Body of pancreas (tissue), 4 donors: ENCODE data around the gene SLC38A8. TPM values are rescaled to one million over a fixed set of nuclear protein-coding genes. Genes with fewer than 3 reads are reported as not detected.
A peak's percentile ranks its signal among the peaks of the same experiment; 100 is the strongest.

ENCODE experiments used
- ATAC-seq: fragments of 150-250 bp; one replicate; pipeline ENCODE4 v1.9.1; 2016
- DNase-seq, 4 donors: peaks; one replicate each; pipeline ENCODE4 v3.0.0-alpha.2; 2019
- H3K27ac ChIP-seq, 4 donors: fragments of 200-600 bp; sonication (generic); 1 replicate in 3 of 4; 2 replicates in 1 of 4; pipeline versions ENCODE4 v1.5.1 to v1.6.1; 2016 to 2019; ENCODE audit warnings: mild to moderate bottlenecking in 1 of 4, mixed read lengths in 1 of 4, moderate library complexity in 1 of 4
- H3K27me3 ChIP-seq, 2 donors: fragments of 200-600 bp; sonication (generic); one replicate each; pipeline ENCODE4 v1.6.0; 2016; ENCODE audit warnings: mild to moderate bottlenecking in 1 of 2
- H3K36me3 ChIP-seq, 2 donors: fragments of 200-600 bp; sonication (generic); replicated peaks in 1 of 2; 2 replicates each; pipeline ENCODE4 v1.5.1; 2016; ENCODE audit warnings: low read depth in 2 of 2; ENCODE audit not compliant: insufficient read depth in 1 of 2
- H3K4me1 ChIP-seq: fragments of 200-600 bp; sonication (generic); one replicate; pipeline ENCODE4 v1.6.0; 2016
- H3K4me3 ChIP-seq, 2 donors: fragments of 200-600 bp; sonication (generic); 1 replicate in 1 of 2; 2 replicates in 1 of 2; pipeline ENCODE4 v1.5.1; 2016 to 2019
- H3K9me3 ChIP-seq, 3 donors: fragments of 200-600 bp; sonication (generic); 1 replicate in 2 of 3; 2 replicates in 1 of 3; pipeline ENCODE4 v1.5.1; 2016
- POLR2A ChIP-seq, 3 donors: fragments of 450-650 bp; IDR thresholded peaks; one replicate each; pipeline ENCODE4 v1.6.1; 2016; ENCODE audit warnings: antibody characterized with exemption in 3 of 3, mild to moderate bottlenecking in 2 of 3
- WGBS, 2 donors: methylation state at CpG; one replicate each; pipeline ENCODE4 v1.1.5; 2017; 5-methylcytosine and 5-hydroxymethylcytosine counted together
- intact Hi-C: fragments of 100-400 bp; cut with DNase I; formaldehyde crosslinking; loops from one replicate; pipeline ENCODE4 v1.15.1; 2023
- total RNA-seq, 2 donors: library from RNA; depleted of rRNA; stranded (reverse); fragments of >200 nt; gene quantifications; one replicate each; pipeline ENCODE4 v1.1.0, GENCODE V29; 2016
- TF ChIP-seq, protein P1 (sequence below), 7 experiments: fragments of 450-650 bp in 4 of 7; fragments of 200-600 bp in 3 of 7; sonication (generic) in 3 of 7; IDR thresholded peaks; one replicate each; pipeline ENCODE4 v1.5.1; 2016 to 2019; ENCODE audit warnings: antibody characterized with exemption in 7 of 7

Gene SLC38A8
- total RNA-seq, 2 donors from 2014 or later, result not detected

- H3K4me1 ChIP-seq, result no peaks in the 10 kb centered on the region
- no peak overlapping the region for H3K4me3 ChIP-seq
- ATAC-seq (no peak), DNase-seq (no peak)
- H3K9me3 ChIP-seq, result no peaks in the 10 kb centered on the region
- 79 to 81% methylated on average over 9 to 14 of the region's 14 CpGs for WGBS, 2 donors
- TF ChIP-seq, protein P1, sequence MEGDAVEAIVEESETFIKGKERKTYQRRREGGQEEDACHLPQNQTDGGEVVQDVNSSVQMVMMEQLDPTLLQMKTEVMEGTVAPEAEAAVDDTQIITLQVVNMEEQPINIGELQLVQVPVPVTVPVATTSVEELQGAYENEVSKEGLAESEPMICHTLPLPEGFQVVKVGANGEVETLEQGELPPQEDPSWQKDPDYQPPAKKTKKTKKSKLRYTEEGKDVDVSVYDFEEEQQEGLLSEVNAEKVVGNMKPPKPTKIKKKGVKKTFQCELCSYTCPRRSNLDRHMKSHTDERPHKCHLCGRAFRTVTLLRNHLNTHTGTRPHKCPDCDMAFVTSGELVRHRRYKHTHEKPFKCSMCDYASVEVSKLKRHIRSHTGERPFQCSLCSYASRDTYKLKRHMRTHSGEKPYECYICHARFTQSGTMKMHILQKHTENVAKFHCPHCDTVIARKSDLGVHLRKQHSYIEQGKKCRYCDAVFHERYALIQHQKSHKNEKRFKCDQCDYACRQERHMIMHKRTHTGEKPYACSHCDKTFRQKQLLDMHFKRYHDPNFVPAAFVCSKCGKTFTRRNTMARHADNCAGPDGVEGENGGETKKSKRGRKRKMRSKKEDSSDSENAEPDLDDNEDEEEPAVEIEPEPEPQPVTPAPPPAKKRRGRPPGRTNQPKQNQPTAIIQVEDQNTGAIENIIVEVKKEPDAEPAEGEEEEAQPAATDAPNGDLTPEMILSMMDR (IDR thresholded peaks at IDR 0.05), result no peak
- TF ChIP-seq POLR2A (IDR thresholded peaks at IDR 0.05), result no peak
- no peaks in the 10 kb centered on the region for H3K27me3 ChIP-seq
- intact Hi-C loops, result loop anchor here (10.0 kb wide), 1 partner anchor 103 kb away; the partner anchor contains the start of gene TAF1C
- H3K36me3 ChIP-seq, result peaks cover 0 to 14% of the 10 kb centered on the region in 2 donors
- H3K27ac ChIP-seq, result no peak overlapping the region
These were observed 38.9 kb upstream of the SLC38A8 start for GRCh38 chr16:84081446-84081989.

- H3K36me3 ChIP-seq, result peaks cover 0 to 10% of the 10 kb centered on the region in 2 donors
- no peak for ATAC-seq
These were observed 38.2 kb upstream of the SLC38A8 start for GRCh38 chr16:84080813-84081212.

DNA sequence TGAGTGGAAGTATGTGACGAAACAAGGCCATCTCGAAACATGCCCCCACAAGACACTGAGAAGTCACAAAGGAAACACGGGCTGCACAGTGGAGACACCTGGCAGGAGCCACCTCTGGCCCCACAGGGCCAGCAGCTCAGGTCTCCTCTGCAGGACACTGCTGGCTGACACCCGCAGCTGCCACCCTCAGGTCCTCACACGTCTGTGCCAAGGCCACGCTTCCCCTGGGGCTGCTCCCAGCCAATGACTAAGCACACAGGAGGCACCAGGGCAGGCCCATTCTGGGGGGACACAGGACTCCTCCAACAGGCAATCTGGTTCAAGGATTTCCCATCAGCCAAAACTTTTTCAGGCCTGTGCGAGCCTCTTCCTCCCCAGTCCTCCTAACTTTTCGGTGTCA, 37.8 kb upstream of the SLC38A8 start:
- DNase-seq (no peak), ATAC-seq (no peak)
- intact Hi-C loops, result loop anchor here (10.0 kb wide), 1 partner anchor 104 kb away; the partner anchor contains the start of gene TAF1C
- Histone ChIP-seq H3K27me3 (no peaks in the 10 kb centered on the region), H3K4me1 (no peaks in the 10 kb centered on the region), H3K4me3 (no peak overlapping the region), H3K9me3 (no peaks in the 10 kb centered on the region), H3K36me3 (peaks cover 0 to 10% of the 10 kb centered on the region in 2 donors), H3K27ac (no peak overlapping the region)
- WGBS, 2 donors, result 69 to 77% methylated on average over 8 of the region's 8 CpGs
- no peak for TF ChIP-seq POLR2A (IDR thresholded peaks at IDR 0.05)
- TF ChIP-seq, protein P1 (IDR thresholded peaks at IDR 0.05), result no peak

More at GRCh38 chr16:84080813-84081212, 38.2 kb upstream of the SLC38A8 start:
- Histone ChIP-seq H3K27me3 (no peaks in the 10 kb centered on the region), H3K27ac (no peak overlapping the region), H3K4me1 (no peaks in the 10 kb centered on the region), H3K4me3 (no peak overlapping the region), H3K9me3 (no peaks in the 10 kb centered on the region)
- no peak for DNase-seq
- intact Hi-C loops, result loop anchor here (10.0 kb wide), 1 partner anchor 104 kb away; the partner anchor contains the start of gene TAF1C
- TF ChIP-seq POLR2A (IDR thresholded peaks at IDR 0.05), result no peak
- TF ChIP-seq, protein P1 (IDR thresholded peaks at IDR 0.05), result no peak
- WGBS, 2 donors, result 77 to 84% methylated on average over 6 of the region's 6 CpGs

- no peak for TF ChIP-seq POLR2A (IDR thresholded peaks at IDR 0.05)
- 87 to 88% methylated on average over 6 of the region's 6 CpGs for WGBS, 2 donors
- H3K27me3 ChIP-seq, result no peaks in the 10 kb centered on the region
- H3K36me3 ChIP-seq, result peaks cover 6 to 13% of the 10 kb centered on the region in 2 donors
- no peaks in the 10 kb centered on the region for H3K9me3 ChIP-seq
- intact Hi-C loops, result loop anchor here (10.0 kb wide), 1 partner anchor 105 kb away; the partner anchor contains the start of gene TAF1C
- DNase-seq (peak in 1 of 4 donors; percentile 25), ATAC-seq (no peak)
- H3K4me3 ChIP-seq, result no peak overlapping the region
- no peak overlapping the region for H3K27ac ChIP-seq
- H3K4me1 ChIP-seq, result no peaks in the 10 kb centered on the region
These were observed 37.1 kb upstream of the SLC38A8 start for GRCh38 chr16:84079664-84080063.

DNA sequence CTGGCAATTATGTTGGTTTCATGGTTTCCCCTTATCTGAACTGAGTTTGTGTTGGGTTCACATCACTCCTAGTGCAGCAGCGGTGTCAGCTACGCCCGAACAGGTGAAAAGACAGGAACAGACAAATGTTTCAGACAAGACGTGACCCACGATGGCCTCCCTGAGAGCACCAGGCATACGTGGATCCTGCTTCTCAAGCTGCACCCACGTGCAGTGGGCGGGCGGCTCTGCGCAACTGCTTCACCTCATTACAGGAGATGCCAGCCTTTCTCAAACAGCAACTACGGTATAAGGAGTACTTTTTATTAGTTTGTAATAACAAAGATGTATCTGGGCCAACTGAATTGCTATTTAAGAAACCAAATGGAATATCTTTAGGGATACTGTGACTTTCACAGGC, 32.8 kb upstream of the SLC38A8 start:
- no peaks in the 10 kb centered on the region for H3K27me3 ChIP-seq
- ATAC-seq (no peak), DNase-seq (no peak)
- no peak overlapping the region for H3K27ac ChIP-seq
- no peaks in the 10 kb centered on the region for H3K9me3 ChIP-seq
- peaks cover 6 to 20% of the 10 kb centered on the region in 2 donors for H3K36me3 ChIP-seq
- no peaks in the 10 kb centered on the region for H3K4me1 ChIP-seq
- TF ChIP-seq POLR2A (IDR thresholded peaks at IDR 0.05), result no peak
- TF ChIP-seq, protein P1 (IDR thresholded peaks at IDR 0.05), result no peak
- no peak overlapping the region for H3K4me3 ChIP-seq
- 89 to 90% methylated on average over 11 of the region's 11 CpGs for WGBS, 2 donors
- intact Hi-C loops, result no loop called here
